K562 (cell line): ENCODE measurements around the gene RAB24. TPM values are rescaled to one million over a fixed set of nuclear protein-coding genes. Genes with fewer than 3 reads are reported as not detected.

Experiments used
- ARHGAP35 ChIP-seq: fragments of 450-650 bp; IDR thresholded peaks from 2 replicates; pipeline ENCODE4 v1.6.1; 2018; ENCODE audit not compliant: partially characterized antibody
- CGGBP1 ChIP-seq: fragments of 250-450 bp; sonication (Bioruptor Pico); IDR thresholded peaks from 2 replicates; pipeline ENCODE4 v1.9.0; 2021; ENCODE audit warnings: mild to moderate bottlenecking
- IRF2 ChIP-seq: sonication (generic); formaldehyde crosslinking; IDR thresholded peaks from 2 replicates; pipeline ENCODE4 v1.8.1; 2022; ENCODE audit warnings: mild to moderate bottlenecking, missing genetic modification reagents
- POLR3A ChIP-seq: IDR thresholded peaks from 2 replicates; pipeline ENCODE4 v1.6.1; 2011; ENCODE audit warnings: borderline replicate concordance, mild to moderate bottlenecking, moderate library complexity; ENCODE audit not compliant: insufficient read length, insufficient read depth; ENCODE audit errors: extremely low read depth
- SAFB2 ChIP-seq: fragments of 200-400 bp; formaldehyde crosslinking; IDR thresholded peaks from 2 replicates; pipeline ENCODE4 v1.6.1; 2018; ENCODE audit warnings: borderline replicate concordance, low read length, low read depth, moderate library complexity; ENCODE audit not compliant: severe bottlenecking
- SMARCB1 ChIP-seq: IDR thresholded peaks from 2 replicates; pipeline ENCODE4 v1.6.1; 2011; ENCODE audit warnings: improper control_type of control experiment, low read depth; ENCODE audit not compliant: insufficient read length
- TSC22D4 ChIP-seq: fragments of 450-650 bp; IDR thresholded peaks from 2 replicates; pipeline ENCODE4 v1.6.1; 2016; ENCODE audit warnings: missing genetic modification characterization, missing biosample characterization, control low read depth
- ZNF197 ChIP-seq: fragments of 200-800 bp; sonication (Bioruptor generic); IDR thresholded peaks from 2 replicates; pipeline ENCODE4 v1.6.1; 2016; ENCODE audit warnings: low read depth, missing genetic modification characterization, missing compliant biosample characterization
- ZNF253 ChIP-seq: fragments of 250-450 bp; sonication (Bioruptor Pico); conservative IDR thresholded peaks from 2 replicates; pipeline ENCODE4 v1.6.1; 2021; ENCODE audit warnings: mild to moderate bottlenecking
- ZNF311 ChIP-seq: fragments of 250-450 bp; sonication (Bioruptor Pico); IDR thresholded peaks from 2 replicates; pipeline ENCODE4 v1.4.0; 2020; ENCODE audit warnings: mild to moderate bottlenecking, moderate library complexity
- ZNF395 ChIP-seq: fragments of 200-800 bp; sonication (Bioruptor generic); IDR thresholded peaks from 2 replicates; pipeline ENCODE4 v1.6.1; 2017; ENCODE audit warnings: missing genetic modification characterization, missing compliant biosample characterization
- ZNF655 ChIP-seq: fragments of 250-450 bp; sonication (Bioruptor Pico); IDR thresholded peaks from 2 replicates; pipeline ENCODE4 v1.5.0; 2021
- polyA plus RNA-seq, 8 experiments: library from polyadenylated mRNA; depleted of rRNA in 4 of 8; stranded (reverse) in 5 of 8; unstranded in 3 of 8; fragments of >200 nt; fragmentation: Nextera tagmentation in 2 of 8; fragmentation: Illumina TruSeq in 1 of 8; extraction: Ambion mirVana in 2 of 8; extraction: Trizol in 1 of 8; gene quantifications; 2 replicates each; pipeline versions ENCODE4 v1.2.1 to v1.2.3, GENCODE V29; 2011 to 2014; ENCODE audit warnings: inconsistent platforms in 1 of 8, missing spikeins in 1 of 8
- total RNA-seq, 7 experiments: library from RNA; depleted of rRNA in 6 of 7; stranded (reverse); fragments of >200 nt in 6 of 7; fragmentation: Illumina TruSeq in 2 of 7; extraction: Trizol in 2 of 7; gene quantifications; 2 replicates each; pipeline versions ENCODE4 v1.2.1 to v1.2.3, GENCODE V29; 2011 to 2021; ENCODE audit warnings: low replicate concordance in 1 of 7
- TF ChIP-seq, protein P1 (sequence below): IDR thresholded peaks from 3 replicates; pipeline ENCODE4 v1.6.1; 2011; ENCODE audit warnings: borderline replicate concordance, mild to moderate bottlenecking; ENCODE audit not compliant: insufficient read length, insufficient read depth
- TF ChIP-seq, protein P2 (sequence below): fragments of 450-650 bp; IDR thresholded peaks from 2 replicates; pipeline ENCODE4 v1.7.0; 2016; ENCODE audit warnings: borderline replicate concordance
- TF ChIP-seq, protein P3 (sequence below), 3 experiments: fragments of 200-800 bp in 1 of 3; sonication (Bioruptor generic) in 1 of 3; sonication (generic) in 1 of 3; formaldehyde crosslinking in 1 of 3; IDR thresholded peaks; 2 replicates each; pipeline versions ENCODE4 v1.6.1 to v1.8.0; 2016 to 2022; ENCODE audit warnings: mild to moderate bottlenecking in 2 of 3, missing compliant biosample characterization in 2 of 3, missing genetic modification characterization in 2 of 3, missing genetic modification reagents in 1 of 3

The RAB24 gene
- total and polyA plus RNA-seq, 9 of the 15 experiments (the other 6 are each of a cell fraction or from before 2014, with no cell fraction given) = 13.9 to 107 (median 34.8) TPM

GRCh38 chr5:177351392-177352329, 48.1 kb upstream of the RAB24 start, which contains the start of gene LMAN2 (continued):
- TF ChIP-seq ZNF197 (CRISPR knock-in tag) (no peak), SAFB2 (no peak), TSC22D4 (tag) (no peak), IRF2 (no peak), ZNF395 (CRISPR knock-in tag) (peak; percentile 18; the same call in 1 of the 2 replicates), CGGBP1 (CRISPR knock-in tag) (0 out of 2 replicates have a peak, but pooled peaks have one; percentile 48), POLR3A (no peak), ARHGAP35 (no peak), ZNF253 (no peak), ZNF311 (CRISPR knock-in tag) (no peak), ZNF655 (CRISPR knock-in tag) (no peak), SMARCB1 (no peak)
- TF ChIP-seq, protein P1, sequence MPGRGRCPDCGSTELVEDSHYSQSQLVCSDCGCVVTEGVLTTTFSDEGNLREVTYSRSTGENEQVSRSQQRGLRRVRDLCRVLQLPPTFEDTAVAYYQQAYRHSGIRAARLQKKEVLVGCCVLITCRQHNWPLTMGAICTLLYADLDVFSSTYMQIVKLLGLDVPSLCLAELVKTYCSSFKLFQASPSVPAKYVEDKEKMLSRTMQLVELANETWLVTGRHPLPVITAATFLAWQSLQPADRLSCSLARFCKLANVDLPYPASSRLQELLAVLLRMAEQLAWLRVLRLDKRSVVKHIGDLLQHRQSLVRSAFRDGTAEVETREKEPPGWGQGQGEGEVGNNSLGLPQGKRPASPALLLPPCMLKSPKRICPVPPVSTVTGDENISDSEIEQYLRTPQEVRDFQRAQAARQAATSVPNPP = no peak
- TF ChIP-seq, protein P2, sequence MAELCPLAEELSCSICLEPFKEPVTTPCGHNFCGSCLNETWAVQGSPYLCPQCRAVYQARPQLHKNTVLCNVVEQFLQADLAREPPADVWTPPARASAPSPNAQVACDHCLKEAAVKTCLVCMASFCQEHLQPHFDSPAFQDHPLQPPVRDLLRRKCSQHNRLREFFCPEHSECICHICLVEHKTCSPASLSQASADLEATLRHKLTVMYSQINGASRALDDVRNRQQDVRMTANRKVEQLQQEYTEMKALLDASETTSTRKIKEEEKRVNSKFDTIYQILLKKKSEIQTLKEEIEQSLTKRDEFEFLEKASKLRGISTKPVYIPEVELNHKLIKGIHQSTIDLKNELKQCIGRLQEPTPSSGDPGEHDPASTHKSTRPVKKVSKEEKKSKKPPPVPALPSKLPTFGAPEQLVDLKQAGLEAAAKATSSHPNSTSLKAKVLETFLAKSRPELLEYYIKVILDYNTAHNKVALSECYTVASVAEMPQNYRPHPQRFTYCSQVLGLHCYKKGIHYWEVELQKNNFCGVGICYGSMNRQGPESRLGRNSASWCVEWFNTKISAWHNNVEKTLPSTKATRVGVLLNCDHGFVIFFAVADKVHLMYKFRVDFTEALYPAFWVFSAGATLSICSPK = peak; percentile 56; the same call in 1 of the 2 replicates
- TF ChIP-seq, protein P3, sequence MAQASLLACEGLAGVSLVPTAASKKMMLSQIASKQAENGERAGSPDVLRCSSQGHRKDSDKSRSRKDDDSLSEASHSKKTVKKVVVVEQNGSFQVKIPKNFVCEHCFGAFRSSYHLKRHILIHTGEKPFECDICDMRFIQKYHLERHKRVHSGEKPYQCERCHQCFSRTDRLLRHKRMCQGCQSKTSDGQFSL (CRISPR knock-in tag; IDR thresholded peaks at IDR 0.05) = no peak
- TF ChIP-seq, protein P3 (tag; IDR thresholded peaks at IDR 0.05) = no peak
